NB4 (cell line): ENCODE data around the gene MIDN.
"Not testable (repeated sequence)": the region's sequence is repeated elsewhere in the genome, so short reads cannot be mapped to it uniquely, and the experiment has no call there.

Experiments
- DNase-seq: peaks from one replicate; pipeline ENCODE4 v3.0.0; 2010; ENCODE audit warnings: low read depth
- H3K4me3 ChIP-seq: one replicate; pipeline ENCODE4 v1.5.1; 2011; ENCODE audit warnings: mild to moderate bottlenecking, low read depth, low read length, moderate library complexity
- CTCF ChIP-seq: IDR thresholded peaks from one replicate; pipeline ENCODE4 v1.5.1; 2012; ENCODE audit warnings: low read depth, low read length
- MAX ChIP-seq: IDR thresholded peaks from 2 replicates; pipeline ENCODE4 v1.6.1; 2011; ENCODE audit warnings: low read depth, low read length
- MYC ChIP-seq: IDR thresholded peaks from 2 replicates; pipeline ENCODE4 v1.6.1; 2011; ENCODE audit warnings: low read depth, low read length
- POLR2A ChIP-seq: IDR thresholded peaks from 2 replicates; pipeline ENCODE4 v1.6.1; 2011; ENCODE audit warnings: mild to moderate bottlenecking; ENCODE audit not compliant: insufficient read length; ENCODE audit errors: extremely low read depth

MIDN gene

GRCh38 chr19:1240925-1241324 lies 7.5 kb upstream of the MIDN start:
- no peak overlapping the region for H3K4me3 ChIP-seq
- TF ChIP-seq MAX (no peak), CTCF (no peak), POLR2A (no peak), MYC (no peak)

GRCh38 chr19:1241417-1242095 lies 6.8 kb upstream of the MIDN start, which contains the start of gene ATP5F1D:
ATP5F1D (plus strand) TSS chr19:1241751; CDS start chr19:1241851, 100 bp downstream.
- peak; percentile 92 for DNase-seq
- TF ChIP-seq MYC (0 out of 2 replicates have a peak, but pooled peaks have one; percentile 32), CTCF (no peak), MAX (peak; percentile 11; the same call in 1 of the 2 replicates), POLR2A (peak; percentile 45)

More at GRCh38 chr19:1240925-1241324, 7.5 kb upstream of the MIDN start:
- no peak for DNase-seq

GRCh38 chr19:1243768-1244692 lies 4.4 kb upstream of the MIDN start:
- peak; percentile 81 for DNase-seq
- TF ChIP-seq POLR2A (no peak), MAX (peak; percentile 29; the same call in 1 of the 2 replicates), CTCF (peak; percentile 69)
- no peak overlapping the region for H3K4me3 ChIP-seq

More at GRCh38 chr19:1241417-1242095, 6.8 kb upstream of the MIDN start, which contains the start of gene ATP5F1D:
- H3K4me3 ChIP-seq = peak within 1 kb of the TSS; percentile 62

- no peak for TF ChIP-seq MYC
- TF ChIP-seq MAX = no peak
- TF ChIP-seq CTCF = no peak
- TF ChIP-seq POLR2A = no peak
- H3K4me3 ChIP-seq = no peak overlapping the region
- DNase-seq = no peak
Measured at GRCh38 chr19:1244693-1245451, 3.5 kb upstream of the MIDN start.

GRCh38 chr19:1245494-1246264 lies 2.7 kb upstream of the MIDN start:
- TF ChIP-seq MAX (no peak), POLR2A (no peak), MYC (no peak), CTCF (no peak)
- no peak for DNase-seq
- no peak overlapping the region for H3K4me3 ChIP-seq

- H3K4me3 ChIP-seq, DNase-seq: not testable (repeated sequence)
Measured at GRCh38 chr19:1246265-1247087, 1.9 kb upstream of the MIDN start.
